Left colon (tissue), 2 donors: Measurements from ENCODE around the gene BBOF1. TPM values are rescaled to one million over a fixed set of nuclear protein-coding genes. Genes with fewer than 3 reads are reported as not detected.

Experiments
- ATAC-seq: fragments of 200-7000 bp; cut with Tn5 transposase; one replicate; pipeline ENCODE4 v1.9.1; 2020; ENCODE audit warnings: mild to moderate bottlenecking, moderate library complexity
- DNase-seq, 2 donors: peaks; one replicate each; pipeline ENCODE4 v3.0.0-alpha.2; 2020
- intact Hi-C, 2 donors: fragments of 100-400 bp; cut with DNase I in 1 of 2; cut with micrococcal nuclease in 1 of 2; formaldehyde crosslinking; loops; one replicate each; pipeline versions ENCODE4 v1.11.2 to v1.14.0; 2022; cut with DNase I, micrococcal nuclease
- total RNA-seq, 2 donors: library from RNA; stranded (reverse); fragmentation: NEBNext Ultra II Directional; extraction: Animal tissue kit (Norgen Biotek cat#: 25700); gene quantifications; one replicate each; pipeline ENCODE4 v1.2.1, GENCODE V29; 2021
- donor health status: DM: no; HTN: no; CAD: no.
- donor health status: DM: yes; HTN: yes; CAD: no.

The BBOF1 gene
- total RNA-seq, 2 donors from 2014 or later: 3.1 to 4.5 TPM

- intact Hi-C loops: no loop called here
- DNase-seq: no peak
- peak; percentile 31 for ATAC-seq
Measured at GRCh38 chr14:74018174-74018585, 969 bp upstream of the BBOF1 start.

DNA sequence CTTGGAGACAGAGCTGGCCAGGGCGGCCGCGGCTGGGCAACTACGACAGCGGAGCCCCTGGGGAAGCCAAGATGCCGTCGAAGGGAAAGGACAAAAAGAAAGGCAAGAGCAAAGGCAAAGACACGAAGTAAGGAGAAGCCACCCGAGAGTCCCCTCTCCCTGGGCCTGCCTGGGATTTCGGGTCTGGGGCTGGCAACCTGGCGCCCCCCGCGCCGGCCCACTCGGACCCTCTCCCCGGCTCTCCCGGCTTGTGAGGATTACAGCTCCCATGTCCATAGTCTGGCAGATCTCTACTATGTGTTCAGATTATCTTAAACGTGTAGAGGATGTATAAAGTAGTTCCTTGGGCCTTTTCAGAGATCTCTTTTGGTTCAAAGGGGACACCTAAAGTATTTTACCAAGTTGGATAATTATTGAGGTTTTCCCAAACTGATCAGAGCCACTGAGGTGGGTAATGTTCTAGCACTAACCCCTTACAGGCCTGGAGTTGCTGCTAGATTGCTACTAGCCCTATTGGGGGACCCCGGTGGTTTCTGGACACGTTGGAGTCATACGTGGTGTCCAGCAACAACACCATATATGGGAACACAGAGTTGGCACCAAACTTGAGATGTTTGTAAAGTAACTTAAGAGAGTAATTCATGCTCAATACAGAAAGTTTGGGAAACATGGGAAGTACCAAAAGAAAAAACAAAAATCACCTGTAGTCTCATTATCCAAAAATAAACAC is 424 bp downstream of the BBOF1 start:
- no peak for ATAC-seq
- no peak for DNase-seq
- intact Hi-C loops: no loop called here

DNA sequence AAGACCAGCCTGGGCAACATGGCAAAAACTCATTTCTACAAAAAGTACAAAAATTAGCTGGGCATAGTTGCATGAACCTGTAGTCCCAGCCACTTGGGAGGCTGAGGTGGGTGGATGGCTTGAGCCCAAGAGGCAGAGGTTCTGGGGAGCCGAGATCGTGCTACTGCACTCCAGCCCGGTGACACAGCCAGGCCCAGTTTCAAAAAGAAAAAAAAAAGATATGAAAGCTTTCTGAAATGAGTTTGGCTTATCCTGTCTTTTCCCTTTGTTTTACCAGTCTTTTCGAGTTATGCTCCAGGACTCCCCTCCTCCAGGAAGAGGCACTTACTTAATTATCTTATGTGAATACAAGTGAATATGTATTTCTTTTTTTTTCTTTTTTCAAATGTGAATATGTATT is 3.2 kb downstream of the BBOF1 start:
- intact Hi-C loops: no loop called here
- DNase-seq: no peak
- no peak for ATAC-seq

- ATAC-seq (no peak), DNase-seq (no peak)
- intact Hi-C loops: no loop called here
Measured at GRCh38 chr14:74029136-74029535, 10.0 kb downstream of the BBOF1 start.

- no peak for DNase-seq
- no peak for ATAC-seq
- intact Hi-C loops: no loop called here
Measured at GRCh38 chr14:74034572-74034971, 15.4 kb downstream of the BBOF1 start.

GRCh38 chr14:74035556-74035955 is 16.4 kb downstream of the BBOF1 start:
- intact Hi-C loops: no loop called here
- DNase-seq (no peak), ATAC-seq (no peak)

DNA sequence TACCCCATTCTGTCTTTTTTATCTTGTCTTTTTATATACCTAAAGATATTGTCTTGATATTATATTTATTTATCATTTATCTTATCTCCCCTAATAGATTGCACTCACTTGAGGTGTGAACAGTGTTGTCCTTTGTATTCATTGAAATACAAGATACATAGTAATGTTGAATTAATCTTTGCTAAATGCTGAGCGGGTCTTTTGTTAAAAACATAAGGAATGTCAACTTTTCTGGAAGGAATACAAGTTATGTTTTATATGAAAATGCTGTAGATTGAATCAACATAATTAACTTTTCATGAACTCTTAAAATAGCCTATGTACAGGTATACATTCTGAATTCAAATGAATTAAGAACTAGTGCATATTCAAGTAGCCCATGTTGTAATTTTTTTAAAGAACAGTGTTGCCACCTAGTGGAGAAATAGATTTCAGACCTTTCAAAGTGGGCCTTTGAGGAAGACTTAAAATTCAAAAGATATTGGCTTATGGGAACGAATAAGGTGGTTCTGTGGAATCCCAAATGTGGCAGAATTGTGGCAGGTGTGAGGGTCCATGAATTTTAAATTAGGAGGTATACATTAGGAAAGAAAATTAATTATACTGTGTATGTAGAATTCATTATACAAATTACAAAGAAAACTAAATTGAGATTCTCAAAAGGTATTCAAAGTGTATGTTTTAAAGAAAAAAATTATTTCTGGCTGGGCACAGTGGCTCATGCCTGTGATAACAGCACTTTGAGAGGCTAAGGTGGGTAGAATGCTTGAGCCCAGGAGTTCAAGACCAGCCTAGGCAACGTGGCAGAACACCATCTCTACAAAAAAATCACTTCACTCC is 19.1 kb downstream of the BBOF1 start:
- DNase-seq (no peak), ATAC-seq (peak; percentile 76)
- intact Hi-C loops: no loop called here

DNA sequence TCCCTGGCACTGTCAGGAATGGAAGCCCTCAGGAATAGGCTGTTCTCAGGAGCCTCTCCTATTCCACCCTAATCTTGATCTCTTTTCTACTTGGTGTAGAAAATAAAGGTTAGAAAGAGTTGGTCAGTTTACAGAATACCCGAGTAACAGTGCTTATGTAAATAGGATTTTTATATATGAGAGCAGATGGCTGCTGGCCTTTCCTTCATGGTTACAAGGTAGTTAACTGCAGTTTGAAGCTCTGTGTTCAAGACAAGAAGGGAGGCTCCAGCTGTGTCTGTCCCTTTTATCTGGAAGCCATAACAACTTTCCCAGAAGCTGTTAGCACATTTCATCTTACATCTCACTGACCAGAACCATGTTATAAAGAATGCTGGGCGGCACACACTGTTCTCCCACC is 23.1 kb downstream of the BBOF1 start:
- DNase-seq: no peak
- intact Hi-C loops: no loop called here

DNA sequence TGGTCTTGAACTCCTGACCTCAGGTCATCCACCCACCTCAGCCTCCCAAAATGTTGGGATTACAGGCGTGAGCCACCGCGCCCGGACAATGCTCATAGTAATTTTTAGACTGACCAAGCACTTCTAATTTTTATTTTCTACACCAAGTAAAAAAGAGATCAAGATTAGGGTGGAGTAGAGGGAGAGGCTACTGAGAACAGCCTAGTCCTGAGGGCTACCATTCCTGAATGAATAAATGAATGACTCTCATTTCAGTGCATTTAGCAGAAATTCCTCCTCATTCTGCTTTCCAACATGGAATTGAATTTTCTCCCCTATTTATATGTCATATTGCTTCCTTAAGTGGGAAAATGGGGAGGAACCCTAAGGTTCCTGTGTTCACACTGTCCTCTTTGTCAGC is 26.4 kb downstream of the BBOF1 start:
- intact Hi-C loops: no loop called here
- ATAC-seq: no peak
- no peak for DNase-seq

More for the DNA sequence above, 23.1 kb downstream of the BBOF1 start:
- ATAC-seq: peak; percentile 68

DNA sequence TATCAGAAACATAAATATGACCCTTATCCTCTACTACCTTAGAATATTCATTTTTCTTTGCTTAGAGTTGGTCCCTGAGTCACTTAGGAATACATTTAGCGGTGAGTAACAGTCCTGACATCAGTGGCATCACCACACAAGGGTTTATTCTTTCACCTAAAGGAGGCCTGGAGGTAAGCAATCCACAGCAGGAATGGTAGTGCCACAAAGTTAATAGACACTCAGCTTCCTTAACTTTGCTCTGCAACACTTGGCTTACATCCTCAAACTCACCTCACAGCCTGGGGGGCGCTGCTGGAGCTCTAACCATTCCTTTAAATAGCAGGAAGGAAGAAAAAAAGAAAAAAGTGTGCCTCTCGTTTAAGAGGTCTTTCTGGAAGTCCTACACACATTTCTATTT is 29.1 kb downstream of the BBOF1 start:
- ATAC-seq (no peak), DNase-seq (no peak)
- intact Hi-C loops: no loop called here

DNA sequence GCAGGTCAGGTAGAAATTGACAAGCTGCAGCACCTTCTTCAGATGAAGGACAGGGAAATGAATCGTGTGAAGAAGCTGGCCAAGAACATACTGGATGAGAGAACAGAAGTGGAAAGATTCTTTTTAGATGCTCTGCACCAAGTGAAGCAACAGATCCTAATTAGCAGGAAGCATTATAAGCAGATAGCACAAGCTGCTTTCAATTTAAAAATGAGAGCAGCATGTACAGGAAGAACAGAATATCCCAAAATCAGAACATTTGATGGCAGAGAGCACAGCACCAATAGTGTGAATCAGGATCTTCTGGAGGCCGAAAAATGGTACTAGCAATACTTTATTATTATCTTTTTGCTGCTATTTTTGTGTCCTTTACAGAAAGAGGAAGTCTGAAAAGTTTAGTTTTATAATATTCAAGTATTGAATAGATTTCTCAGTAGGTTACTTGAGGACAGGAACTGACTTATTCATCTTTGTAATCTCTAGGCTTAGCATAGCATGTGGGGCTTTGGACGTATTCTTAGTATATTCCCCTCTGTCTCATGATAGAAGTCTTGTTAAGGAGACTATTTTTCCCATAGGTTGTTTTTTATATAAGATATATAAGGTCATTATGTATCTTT is 30.8 kb downstream of the BBOF1 start:
- DNase-seq (no peak), ATAC-seq (no peak)
- intact Hi-C loops: no loop called here

- no peak for DNase-seq
- intact Hi-C loops: no loop called here
- no peak for ATAC-seq
Measured at GRCh38 chr14:74062809-74063150, 43.6 kb downstream of the BBOF1 start.

DNA sequence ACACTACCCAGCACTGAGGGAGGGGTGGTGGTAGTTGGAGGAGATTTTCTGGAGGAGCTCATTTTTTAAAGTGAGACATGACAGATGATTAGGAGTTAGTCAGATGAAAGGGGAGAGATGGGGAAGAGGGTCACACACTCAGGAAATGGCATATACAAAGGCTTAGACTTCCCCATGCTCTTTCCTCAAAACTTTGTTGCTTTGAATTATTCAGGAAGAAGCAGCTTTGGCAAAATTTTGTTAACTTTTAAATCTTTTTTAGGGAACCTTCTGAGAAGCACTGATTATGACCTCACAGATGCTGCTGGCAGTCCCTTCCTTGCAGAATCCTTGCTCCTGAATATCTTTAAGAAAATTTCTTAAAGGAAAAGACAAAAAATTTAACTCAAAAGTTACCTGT is 45.3 kb downstream of the BBOF1 start:
- DNase-seq (no peak), ATAC-seq (no peak)
- intact Hi-C loops: no loop called here

DNA sequence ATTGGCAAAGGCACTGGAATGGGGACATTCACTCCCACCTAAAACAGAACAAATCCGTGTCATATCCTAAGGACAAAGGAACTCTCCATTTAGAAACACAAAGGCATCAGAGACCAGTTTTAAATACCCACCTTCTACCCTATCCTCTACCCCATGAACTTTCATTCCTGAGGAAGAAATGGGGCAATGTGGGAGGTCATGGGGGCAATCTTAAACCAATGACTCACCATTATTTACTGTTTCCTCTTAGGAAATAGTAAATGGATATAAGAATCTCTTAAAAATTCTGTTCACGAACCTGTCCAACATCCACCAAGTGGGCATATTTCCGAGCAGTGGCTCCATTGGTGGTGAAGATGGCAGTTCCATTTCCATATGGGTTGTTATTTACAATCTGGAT is 45.7 kb downstream of the BBOF1 start:
- intact Hi-C loops: no loop called here
- ATAC-seq: no peak
- DNase-seq: no peak

- DNase-seq (no peak), ATAC-seq (no peak)
- intact Hi-C loops: no loop called here
Measured at GRCh38 chr14:74065746-74066575, 46.8 kb downstream of the BBOF1 start.

DNA sequence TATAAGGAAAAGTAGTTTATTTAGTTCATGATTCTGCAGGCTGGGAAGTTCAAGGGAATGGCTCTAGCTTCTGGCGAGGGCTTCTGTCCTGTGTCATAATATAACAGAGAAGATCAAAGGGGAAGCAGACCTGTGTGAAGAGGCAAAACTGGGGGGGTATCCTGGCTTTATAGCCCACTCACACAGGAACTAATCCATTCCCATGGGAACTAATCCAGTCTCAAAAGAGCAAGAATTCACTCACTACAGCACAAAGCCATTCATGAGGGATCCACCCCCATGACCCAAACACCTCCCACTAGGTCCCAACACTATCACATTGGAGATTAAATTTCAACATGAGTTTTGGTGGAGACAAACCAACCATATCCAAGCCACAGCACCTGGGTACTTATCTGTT is 58.3 kb downstream of the BBOF1 start:
- intact Hi-C loops: no loop called here
- ATAC-seq (no peak), DNase-seq (no peak)

- intact Hi-C loops: no loop called here
- DNase-seq: no peak
- ATAC-seq: no peak
Measured at GRCh38 chr14:74080820-74081460, 61.8 kb downstream of the BBOF1 start.

- DNase-seq: no peak
- no peak for ATAC-seq
- intact Hi-C loops: no loop called here
Measured at GRCh38 chr14:74081491-74081890, 62.3 kb downstream of the BBOF1 start.

GRCh38 chr14:74083161-74083560 is 64.0 kb downstream of the BBOF1 start:
- intact Hi-C loops: no loop called here
- ATAC-seq (no peak), DNase-seq (no peak)
